ENCODE measurements around the gene RPS6KA4. TPM values are rescaled to one million over a fixed set of nuclear protein-coding genes. Genes with fewer than 3 reads are reported as not detected.
A peak's percentile ranks its signal among the peaks of the same experiment; 100 is the strongest.
"Not testable (repeated sequence)": the region's sequence is repeated elsewhere in the genome, so short reads cannot be mapped to it uniquely, and the experiment has no call there.

The RPS6KA4 gene
- total RNA-seq, 1 experiment from 2014 or later = 24.5 TPM

GRCh38 chr11:64314146-64314804, 44.7 kb upstream of the RPS6KA4 start:
- no peak overlapping the region for H3K4me3 ChIP-seq (ENCODE audit: low read depth, low read length, poor library complexity, severe bottlenecking)
- intact Hi-C loops (cut with micrococcal nuclease; ENCODE audit: unreplicated experiment) = no loop called here
- BruUV-seq (replicated peaks) = no TSS peak
- H3K27ac ChIP-seq (ENCODE audit: low read depth, low read length, poor library complexity, severe bottlenecking) = no peak overlapping the region
- TF ChIP-seq EZH2 (IDR thresholded peaks at IDR 0.05; ENCODE audit: borderline replicate concordance, low read depth, low read length, poor library complexity, severe bottlenecking) = no peak
- peak; percentile 20; the same call in 1 of the 2 replicates for TF ChIP-seq CTCF (conservative IDR thresholded peaks at IDR 0.05; ENCODE audit: low read depth, low read length)
- DNase-seq (ENCODE audit: low spot score) = no peak
- H3K9me3 ChIP-seq (ENCODE audit: low read depth, low read length, poor library complexity, severe bottlenecking) = no peaks in the 10 kb centered on the region
- POLR2A ChIA-PET (ENCODE audit: low non-redundant PET) = no interaction called here
- no peaks in the 10 kb centered on the region for H3K27me3 ChIP-seq (replicated peaks; ENCODE audit: insufficient read depth, low read depth, low read length, poor library complexity)
- peaks cover 12% of the 10 kb centered on the region for H3K4me1 ChIP-seq (ENCODE audit: insufficient read depth, low read length, poor library complexity, severe bottlenecking)
- peaks cover 18% of the 10 kb centered on the region for H3K36me3 ChIP-seq (ENCODE audit: insufficient read depth, low read length, poor library complexity, severe bottlenecking)
- CTCF ChIA-PET = no interaction called here

GRCh38 chr11:64314805-64315561, 44.0 kb upstream of the RPS6KA4 start:
- intact Hi-C loops (cut with micrococcal nuclease; ENCODE audit: unreplicated experiment) = no loop called here
- DNase-seq (ENCODE audit: low spot score) = no peak
- ChIA-PET CTCF (no interaction called here), POLR2A (ENCODE audit: low non-redundant PET) (no interaction called here)
- no peak overlapping the region for H3K27ac ChIP-seq (ENCODE audit: low read depth, low read length, poor library complexity, severe bottlenecking)
- TF ChIP-seq CTCF (conservative IDR thresholded peaks at IDR 0.05; ENCODE audit: low read depth, low read length) = no peak
- TF ChIP-seq EZH2 (IDR thresholded peaks at IDR 0.05; ENCODE audit: borderline replicate concordance, low read depth, low read length, poor library complexity, severe bottlenecking) = no peak
- no peak overlapping the region for H3K4me3 ChIP-seq (ENCODE audit: low read depth, low read length, poor library complexity, severe bottlenecking)
- H3K9me3 ChIP-seq (ENCODE audit: low read depth, low read length, poor library complexity, severe bottlenecking) = no peaks in the 10 kb centered on the region
- BruUV-seq (replicated peaks) = no TSS peak
- H3K27me3 ChIP-seq (replicated peaks; ENCODE audit: insufficient read depth, low read depth, low read length, poor library complexity) = no peaks in the 10 kb centered on the region
- peaks cover 15% of the 10 kb centered on the region for H3K4me1 ChIP-seq (ENCODE audit: insufficient read depth, low read length, poor library complexity, severe bottlenecking)
- peaks cover 18% of the 10 kb centered on the region for H3K36me3 ChIP-seq (ENCODE audit: insufficient read depth, low read length, poor library complexity, severe bottlenecking)

- POLR2A ChIA-PET (ENCODE audit: low non-redundant PET); CTCF ChIA-PET; BruUV-seq (replicated peaks); intact Hi-C loops (cut with micrococcal nuclease; ENCODE audit: unreplicated experiment); H3K9me3 ChIP-seq (ENCODE audit: low read depth, low read length, poor library complexity, severe bottlenecking); DNase-seq (ENCODE audit: low spot score); H3K27me3 ChIP-seq (replicated peaks; ENCODE audit: insufficient read depth, low read depth, low read length, poor library complexity); H3K27ac ChIP-seq (ENCODE audit: low read depth, low read length, poor library complexity, severe bottlenecking): not testable (repeated sequence)
- Histone ChIP-seq H3K4me1 (ENCODE audit: insufficient read depth, low read length, poor library complexity, severe bottlenecking) (peaks cover 15% of the 10 kb centered on the region), H3K36me3 (ENCODE audit: insufficient read depth, low read length, poor library complexity, severe bottlenecking) (peaks cover 22% of the 10 kb centered on the region), H3K4me3 (ENCODE audit: low read depth, low read length, poor library complexity, severe bottlenecking) (peak overlapping the region; percentile 85)
These were observed 43.1 kb upstream of the RPS6KA4 start for GRCh38 chr11:64315667-64316526.

All from A673 (cell line).